GM19238 (cell line): ENCODE measurements around the gene PPP1R14C.

Source experiments
- DNase-seq: peaks from one replicate; pipeline ENCODE4 v3.0.0; 2011; ENCODE audit warnings: low spot score; ENCODE audit not compliant: insufficient read length

Gene PPP1R14C

GRCh38 chr6:150191809-150192208, 49.0 kb downstream of the PPP1R14C start:
- DNase-seq: no peak

- no peak for DNase-seq
Observed at GRCh38 chr6:150194195-150194594, 51.4 kb downstream of the PPP1R14C start.

- DNase-seq: no peak
Observed at GRCh38 chr6:150195996-150196417, 53.2 kb downstream of the PPP1R14C start.

GRCh38 chr6:150196942-150197745, 54.3 kb downstream of the PPP1R14C start:
- DNase-seq: no peak

- no peak for DNase-seq
Observed at GRCh38 chr6:150198532-150198931, 55.7 kb downstream of the PPP1R14C start.

GRCh38 chr6:150199241-150199640, 56.4 kb downstream of the PPP1R14C start:
- no peak for DNase-seq

- no peak for DNase-seq
Observed at GRCh38 chr6:150200428-150201100, 57.7 kb downstream of the PPP1R14C start.

GRCh38 chr6:150201285-150201684, 58.4 kb downstream of the PPP1R14C start:
- no peak for DNase-seq

- DNase-seq: no peak
Observed at GRCh38 chr6:150201772-150202329, 59.0 kb downstream of the PPP1R14C start.

GRCh38 chr6:150202404-150202803, 59.6 kb downstream of the PPP1R14C start:
- DNase-seq: no peak

GRCh38 chr6:150202934-150203333, 60.1 kb downstream of the PPP1R14C start:
- no peak for DNase-seq

GRCh38 chr6:150203378-150203777, 60.5 kb downstream of the PPP1R14C start:
- no peak for DNase-seq

GRCh38 chr6:150203871-150204545, 61.2 kb downstream of the PPP1R14C start:
- no peak for DNase-seq

GRCh38 chr6:150204705-150205472, 62.0 kb downstream of the PPP1R14C start:
- no peak for DNase-seq

- no peak for DNase-seq
Observed at GRCh38 chr6:150207931-150208570, 65.2 kb downstream of the PPP1R14C start.

- DNase-seq: no peak
Observed at GRCh38 chr6:150208611-150209352, 65.9 kb downstream of the PPP1R14C start.

GRCh38 chr6:150209415-150209814, 66.6 kb downstream of the PPP1R14C start:
- no peak for DNase-seq

GRCh38 chr6:150211700-150212511, 69.1 kb downstream of the PPP1R14C start:
- no peak for DNase-seq

- no peak for DNase-seq
Observed at GRCh38 chr6:150212778-150213177, 69.9 kb downstream of the PPP1R14C start.
